ENCODE results near the gene LIMCH1.

LIMCH1 gene

GRCh38 chr4:41556526-41556925 is 18.6 kb downstream of the LIMCH1 start:
- no peak for DNase-seq (ENCODE audit: low read depth, low spot score)
- H3K4me3 ChIP-seq (ENCODE audit: low read length): no peak overlapping the region

- no peak overlapping the region for H3K4me3 ChIP-seq (ENCODE audit: low read length)
- DNase-seq (ENCODE audit: low read depth, low spot score): no peak
These were observed 22.1 kb downstream of the LIMCH1 start for GRCh38 chr4:41559940-41560516.

GRCh38 chr4:41561244-41561643 is 23.3 kb downstream of the LIMCH1 start:
- H3K4me3 ChIP-seq (ENCODE audit: low read length): no peak overlapping the region
- no peak for DNase-seq (ENCODE audit: low read depth, low spot score)

GRCh38 chr4:41567186-41567585 is 29.2 kb downstream of the LIMCH1 start:
- no peak for DNase-seq (ENCODE audit: low read depth, low spot score)
- no peak overlapping the region for H3K4me3 ChIP-seq (ENCODE audit: low read length)

GRCh38 chr4:41568363-41568762 is 30.4 kb downstream of the LIMCH1 start:
- no peak for DNase-seq (ENCODE audit: low read depth, low spot score)
- H3K4me3 ChIP-seq (ENCODE audit: low read length): no peak overlapping the region

GRCh38 chr4:41569961-41570360 is 32.0 kb downstream of the LIMCH1 start:
- H3K4me3 ChIP-seq (ENCODE audit: low read length): no peak overlapping the region
- no peak for DNase-seq (ENCODE audit: low read depth, low spot score)

- no peak for DNase-seq (ENCODE audit: low read depth, low spot score)
- no peak overlapping the region for H3K4me3 ChIP-seq (ENCODE audit: low read length)
These were observed 33.5 kb downstream of the LIMCH1 start for GRCh38 chr4:41571422-41571821.

GRCh38 chr4:41572516-41572915 is 34.6 kb downstream of the LIMCH1 start:
- H3K4me3 ChIP-seq (ENCODE audit: low read length): no peak overlapping the region
- no peak for DNase-seq (ENCODE audit: low read depth, low spot score)

GRCh38 chr4:41572956-41573355 is 35.0 kb downstream of the LIMCH1 start:
- no peak for DNase-seq (ENCODE audit: low read depth, low spot score)

GRCh38 chr4:41573502-41574001 is 35.6 kb downstream of the LIMCH1 start:
- no peak overlapping the region for H3K4me3 ChIP-seq (ENCODE audit: low read length)
- no peak for DNase-seq (ENCODE audit: low read depth, low spot score)

More at GRCh38 chr4:41572956-41573355, 35.0 kb downstream of the LIMCH1 start:
- H3K4me3 ChIP-seq (ENCODE audit: low read length): no peak overlapping the region

- H3K4me3 ChIP-seq (ENCODE audit: low read length): no peak overlapping the region
- DNase-seq (ENCODE audit: low read depth, low spot score): no peak
These were observed 37.2 kb downstream of the LIMCH1 start for GRCh38 chr4:41575207-41575606.

GRCh38 chr4:41575665-41576064 is 37.7 kb downstream of the LIMCH1 start:
- no peak overlapping the region for H3K4me3 ChIP-seq (ENCODE audit: low read length)
- no peak for DNase-seq (ENCODE audit: low read depth, low spot score)

- H3K4me3 ChIP-seq (ENCODE audit: low read length): no peak overlapping the region
- no peak for DNase-seq (ENCODE audit: low read depth, low spot score)
These were observed 41.1 kb downstream of the LIMCH1 start for GRCh38 chr4:41579043-41579442.

- no peak overlapping the region for H3K4me3 ChIP-seq (ENCODE audit: low read length)
- no peak for DNase-seq (ENCODE audit: low read depth, low spot score)
These were observed 41.6 kb downstream of the LIMCH1 start for GRCh38 chr4:41579526-41579925.

- no peak overlapping the region for H3K4me3 ChIP-seq (ENCODE audit: low read length)
- no peak for DNase-seq (ENCODE audit: low read depth, low spot score)
These were observed 42.0 kb downstream of the LIMCH1 start for GRCh38 chr4:41580007-41580406.

GRCh38 chr4:41586675-41587225 is 48.8 kb downstream of the LIMCH1 start:
- no peak for DNase-seq (ENCODE audit: low read depth, low spot score)
- H3K4me3 ChIP-seq (ENCODE audit: low read length): no peak overlapping the region

- H3K4me3 ChIP-seq (ENCODE audit: low read length): no peak overlapping the region
- no peak for DNase-seq (ENCODE audit: low read depth, low spot score)
These were observed 49.3 kb downstream of the LIMCH1 start for GRCh38 chr4:41587286-41587685.

- DNase-seq (ENCODE audit: low read depth, low spot score): no peak
- H3K4me3 ChIP-seq (ENCODE audit: low read length): no peak overlapping the region
These were observed 52.6 kb downstream of the LIMCH1 start for GRCh38 chr4:41590591-41590990.

GRCh38 chr4:41594432-41594831 is 56.5 kb downstream of the LIMCH1 start:
- no peak for DNase-seq (ENCODE audit: low read depth, low spot score)
- no peak overlapping the region for H3K4me3 ChIP-seq (ENCODE audit: low read length)

GRCh38 chr4:41597494-41597893 is 59.5 kb downstream of the LIMCH1 start:
- no peak for DNase-seq (ENCODE audit: low read depth, low spot score)
- H3K4me3 ChIP-seq (ENCODE audit: low read length): no peak overlapping the region

- DNase-seq (ENCODE audit: low read depth, low spot score): no peak
These were observed 60.6 kb downstream of the LIMCH1 start for GRCh38 chr4:41598580-41598979.

More at GRCh38 chr4:41598580-41598979, 60.6 kb downstream of the LIMCH1 start:
- H3K4me3 ChIP-seq (ENCODE audit: low read length): no peak overlapping the region

Data from Jurkat, Clone E6-1 (cell line).